Transverse colon (tissue), 4 donors: ENCODE measurements around the gene PDE8A. TPM values are rescaled to one million over a fixed set of nuclear protein-coding genes. Genes with fewer than 3 reads are reported as not detected.

ENCODE experiments used
- DNase-seq: peaks from one replicate; pipeline ENCODE4 v3.0.0-alpha.2; 2019
- H3K27ac ChIP-seq, 4 donors: fragments of 200-600 bp; sonication (generic); 2 replicates each; pipeline ENCODE4 v1.5.1; 2016 to 2018; ENCODE audit warnings: inconsistent platforms in 4 of 4
- H3K27me3 ChIP-seq: fragments of 200-600 bp; sonication (generic); 2 replicates; pipeline ENCODE4 v1.5.1; 2017; ENCODE audit warnings: inconsistent platforms
- H3K36me3 ChIP-seq, 4 donors: fragments of 200-600 bp; sonication (generic); 2 replicates each; pipeline ENCODE4 v1.5.1; 2017 to 2019; ENCODE audit warnings: inconsistent platforms in 4 of 4
- H3K4me1 ChIP-seq, 4 donors: fragments of 200-600 bp; sonication (generic); 2 replicates each; pipeline ENCODE4 v1.5.1; 2017 to 2020; ENCODE audit warnings: inconsistent platforms in 4 of 4
- H3K4me3 ChIP-seq, 4 donors: fragments of 200-600 bp; sonication (generic); 1 replicate in 1 of 4; 2 replicates in 3 of 4; pipeline versions ENCODE4 v1.5.1 to v1.6.1; 2017 to 2019; ENCODE audit warnings: inconsistent platforms in 4 of 4
- H3K9me3 ChIP-seq, 2 donors: fragments of 200-600 bp; sonication (generic); 2 replicates each; pipeline ENCODE4 v1.5.1; 2017 to 2019; ENCODE audit warnings: inconsistent platforms in 2 of 2
- CTCF ChIP-seq, 5 experiments: fragments of 200-600 bp in 3 of 5; fragments of 450-650 bp in 2 of 5; sonication (generic) in 3 of 5; IDR thresholded peaks; 1 replicate in 2 of 5; 2 replicates in 3 of 5; pipeline ENCODE4 v1.5.1; 2016 to 2017; ENCODE audit warnings: antibody characterized with exemption in 5 of 5, inconsistent platforms in 3 of 5, mild to moderate bottlenecking in 2 of 5, moderate library complexity in 1 of 5
- EP300 ChIP-seq: sonication (generic); formaldehyde crosslinking; IDR thresholded peaks from one replicate; pipeline ENCODE4 v1.6.1; 2017; ENCODE audit warnings: antibody characterized with exemption, low read depth
- POLR2A ChIP-seq: fragments of 450-650 bp; IDR thresholded peaks from one replicate; pipeline ENCODE4 v1.6.1; 2016; ENCODE audit warnings: antibody characterized with exemption, mild to moderate bottlenecking, moderate library complexity
- POLR2AphosphoS5 ChIP-seq, 3 donors: sonication (generic); formaldehyde crosslinking; IDR thresholded peaks; one replicate each; pipeline ENCODE4 v1.6.1; 2016; ENCODE audit warnings: antibody characterized with exemption in 3 of 3
- WGBS, 2 donors: methylation state at CpG; one replicate each; pipeline ENCODE4 v1.1.5; 2018; ENCODE audit warnings: low coverage in 1 of 2; 5-methylcytosine and 5-hydroxymethylcytosine counted together
- in situ Hi-C, 4 donors: fragments of 200-750 bp; cut with MboI; loops; one replicate each; pipeline versions ENCODE4 v1.15.0 to v1.15.1; 2017; ENCODE audit warnings: low sequenced_read_pairs in 3 of 4, low pct_ligation_motif_present in 1 of 4, low pct_unique_long_range_greater_than_20kb in 1 of 4
- intact Hi-C: fragments of 100-400 bp; cut with DNase I; formaldehyde crosslinking; loops from one replicate; pipeline ENCODE4 v1.15.1; 2023; ENCODE audit warnings: low total_unique reads
- total RNA-seq, 4 donors: library from RNA; depleted of rRNA; stranded (reverse); fragments of >200 nt; gene quantifications; one replicate each; pipeline ENCODE4 v1.1.0, GENCODE V29; 2016

Gene PDE8A
- total RNA-seq, 4 donors from 2014 or later: 115 to 188 (median 165) TPM

- Histone ChIP-seq H3K4me1 (no peaks in the 10 kb centered on the region), H3K9me3 (no peaks in the 10 kb centered on the region), H3K4me3 (no peak overlapping the region), H3K27ac (no peak overlapping the region), H3K27me3 (no peaks in the 10 kb centered on the region), H3K36me3 (peaks cover 0 to 21% (median 2%) of the 10 kb centered on the region in 4 donors)
- in situ Hi-C loops (no loop called here), intact Hi-C loops (no loop called here)
- TF ChIP-seq EP300: no peak
- no peak for TF ChIP-seq POLR2AphosphoS5 (IDR thresholded peaks at IDR 0.05)
- no peak for TF ChIP-seq CTCF (IDR thresholded peaks at IDR 0.05)
- no peak for TF ChIP-seq POLR2A
- no peak for DNase-seq
- WGBS, 2 donors: 87 to 88% methylated on average over 10 of the region's 10 CpGs
Measured at GRCh38 chr15:85099195-85099803, 117.6 kb downstream of the PDE8A start.

- TF ChIP-seq CTCF (IDR thresholded peaks at IDR 0.05): no peak
- TF ChIP-seq POLR2A: no peak
- no peak for TF ChIP-seq EP300
- no peak for TF ChIP-seq POLR2AphosphoS5 (IDR thresholded peaks at IDR 0.05)
- in situ Hi-C loops (no loop called here), intact Hi-C loops (no loop called here)
- Histone ChIP-seq H3K4me3 (no peak overlapping the region), H3K36me3 (peaks cover 0 to 21% (median 2%) of the 10 kb centered on the region in 4 donors), H3K27ac (no peak overlapping the region), H3K9me3 (no peaks in the 10 kb centered on the region), H3K4me1 (no peaks in the 10 kb centered on the region), H3K27me3 (no peaks in the 10 kb centered on the region)
- no peak for DNase-seq
- WGBS, 2 donors: 82 to 87% methylated on average over 5 to 10 of the region's 10 CpGs
Measured at GRCh38 chr15:85100186-85100937, 118.7 kb downstream of the PDE8A start.

GRCh38 chr15:85104584-85104983 is 122.9 kb downstream of the PDE8A start:
- TF ChIP-seq POLR2AphosphoS5 (IDR thresholded peaks at IDR 0.05) (no peak), POLR2A (no peak), EP300 (no peak), CTCF (IDR thresholded peaks at IDR 0.05) (no peak)
- DNase-seq: no peak
- H3K36me3 ChIP-seq: peaks cover 0 to 14% (median 0%) of the 10 kb centered on the region in 4 donors
- WGBS, 2 donors: 53 to 66% methylated on average over 2 of the region's 2 CpGs
- H3K4me3 ChIP-seq: no peak overlapping the region
- H3K9me3 ChIP-seq: no peaks in the 10 kb centered on the region
- no peak overlapping the region for H3K27ac ChIP-seq
- intact Hi-C loops (no loop called here), in situ Hi-C loops (no loop called here)
- H3K27me3 ChIP-seq: no peaks in the 10 kb centered on the region
- H3K4me1 ChIP-seq: no peaks in the 10 kb centered on the region

GRCh38 chr15:85108136-85108535 is 126.5 kb downstream of the PDE8A start:
- WGBS, 2 donors: 93 to 95% methylated on average over 4 of the region's 4 CpGs
- H3K27me3 ChIP-seq: no peaks in the 10 kb centered on the region
- no peaks in the 10 kb centered on the region for H3K4me1 ChIP-seq
- no peak overlapping the region for H3K27ac ChIP-seq
- H3K36me3 ChIP-seq: peaks cover 0 to 8% (median 1%) of the 10 kb centered on the region in 4 donors
- intact Hi-C loops: no loop called here
- TF ChIP-seq POLR2AphosphoS5 (IDR thresholded peaks at IDR 0.05): no peak
- no peak for TF ChIP-seq POLR2A
- no peak for TF ChIP-seq EP300
- no peak for TF ChIP-seq CTCF (IDR thresholded peaks at IDR 0.05)
- DNase-seq: no peak
- in situ Hi-C loops: no loop called here
- no peaks in the 10 kb centered on the region for H3K9me3 ChIP-seq
- H3K4me3 ChIP-seq: no peak overlapping the region
